ENCODE results near the gene TPRKB.
"Not testable (repeated sequence)": the region's sequence is repeated elsewhere in the genome, so short reads cannot be mapped to it uniquely, and the experiment has no call there.

The TPRKB gene

GRCh38 chr2:73739101-73739500, 2.0 kb upstream of the TPRKB start:
- no peak for DNase-seq (ENCODE audit: low read depth in 3 of 3)

DNA sequence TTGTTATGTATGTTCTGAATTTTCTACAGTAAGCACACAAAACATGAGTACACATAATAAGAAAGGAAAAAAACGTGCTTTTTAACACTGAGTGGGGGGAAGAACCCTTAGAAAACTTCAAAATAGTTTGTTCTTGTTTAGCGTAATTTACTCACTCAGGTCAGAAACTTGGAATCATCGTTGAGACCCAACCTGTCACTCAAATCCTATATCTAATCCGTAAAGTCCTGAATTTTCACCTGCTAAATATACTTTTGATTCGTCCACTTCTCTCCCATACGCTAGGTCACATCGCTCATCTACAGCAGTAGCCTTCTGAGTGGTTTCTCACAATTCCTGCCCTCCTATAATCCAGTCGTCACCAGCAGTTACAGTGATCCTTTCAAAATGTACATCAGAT, 767 bp downstream of the TPRKB start:
- no peak for DNase-seq (ENCODE audit: low read depth in 3 of 3)

GRCh38 chr2:73730810-73731209, 6.3 kb downstream of the TPRKB start:
- DNase-seq (ENCODE audit: low read depth in 3 of 3) = no peak

GRCh38 chr2:73728711-73729110, 8.4 kb downstream of the TPRKB start:
- DNase-seq (ENCODE audit: low read depth in 3 of 3) = no peak

- no peak for DNase-seq (ENCODE audit: low read depth in 3 of 3)
Observed at GRCh38 chr2:73728043-73728442, 9.1 kb downstream of the TPRKB start.

- DNase-seq (ENCODE audit: low read depth in 3 of 3) = not testable (repeated sequence)
Observed at GRCh38 chr2:73726657-73727056, 10.5 kb downstream of the TPRKB start.

DNA sequence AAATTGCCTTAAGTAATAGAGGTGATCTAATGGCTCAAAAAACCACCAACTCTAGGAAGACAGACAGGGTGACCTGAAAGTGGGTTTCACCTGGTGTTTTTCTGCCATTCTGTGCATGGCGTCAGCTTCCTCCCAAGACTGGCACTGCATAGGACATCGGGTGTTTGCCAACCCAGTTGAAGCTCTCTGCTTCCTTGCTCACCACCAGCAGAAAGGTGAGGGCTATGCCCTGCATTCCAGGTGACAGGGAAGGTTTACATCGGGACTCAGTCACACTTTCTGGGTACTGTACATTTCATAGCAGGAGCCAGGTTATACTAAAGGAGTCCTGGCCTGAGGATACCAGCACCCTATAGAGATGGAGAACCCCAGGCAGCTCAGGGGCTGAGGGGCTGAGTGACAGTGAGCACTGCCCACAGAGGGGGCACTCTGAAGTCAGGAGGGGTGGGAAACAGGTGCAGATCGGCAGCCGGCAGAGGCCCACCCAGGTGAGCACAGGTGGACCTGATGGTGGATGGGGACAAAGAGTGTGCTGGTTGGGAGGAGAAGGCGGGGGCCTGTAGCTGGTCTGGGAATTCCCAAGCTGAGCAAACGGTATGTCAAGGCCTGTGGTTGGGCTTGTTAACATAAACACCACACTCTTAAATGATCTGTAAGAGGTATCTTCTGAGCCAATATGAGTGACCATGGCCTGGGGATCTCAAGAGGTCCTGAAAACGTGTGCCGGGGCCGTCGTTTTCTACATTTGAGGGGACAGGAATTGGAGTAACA, 18.1 kb downstream of the TPRKB start:
- no peak for DNase-seq (ENCODE audit: low read depth in 3 of 3)

DNA sequence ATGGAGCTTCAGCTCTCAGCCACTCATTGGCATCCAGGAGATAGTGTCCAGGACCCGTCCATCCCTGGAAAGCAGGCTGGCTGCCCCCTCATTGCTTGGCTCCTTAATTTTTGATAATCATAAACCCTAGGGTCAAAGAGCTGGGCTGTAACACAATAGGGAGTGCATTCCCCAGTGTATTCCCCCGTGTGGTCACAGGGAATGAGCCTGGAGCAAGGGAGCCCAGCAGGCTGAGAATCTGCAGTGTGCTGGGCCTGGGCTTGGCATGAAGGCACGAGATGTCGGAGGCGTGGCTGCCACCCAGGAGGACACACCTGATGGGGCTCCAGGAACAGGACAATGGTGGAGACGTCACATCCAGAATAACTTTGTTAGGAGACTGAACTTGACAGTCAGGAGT, 18.7 kb downstream of the TPRKB start:
- no peak for DNase-seq (ENCODE audit: low read depth in 3 of 3)

DNA sequence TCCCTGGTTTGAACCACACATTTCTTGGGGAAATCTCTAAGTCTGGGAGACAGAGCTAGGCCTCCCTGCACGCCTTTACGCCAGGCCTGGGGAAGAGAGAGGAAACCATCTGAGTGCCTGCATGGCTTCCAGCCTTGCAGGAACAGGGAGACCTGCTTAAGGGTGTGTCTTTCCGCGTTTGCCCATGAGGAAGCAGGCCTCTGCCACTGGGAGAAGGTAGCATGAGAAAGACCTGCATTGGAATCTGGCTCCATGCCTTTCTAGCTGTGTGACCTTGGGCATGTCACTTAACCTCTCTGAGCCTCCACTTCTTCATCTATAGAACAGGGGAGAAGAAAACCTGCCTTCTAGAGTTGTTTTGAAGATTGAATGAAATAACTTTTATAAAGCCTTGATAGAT, 19.4 kb downstream of the TPRKB start:
- not testable (repeated sequence) for DNase-seq (ENCODE audit: low read depth in 3 of 3)

GRCh38 chr2:73717251-73717606, 19.9 kb downstream of the TPRKB start:
- DNase-seq (ENCODE audit: low read depth in 3 of 3) = no peak

- no peak for DNase-seq (ENCODE audit: low read depth in 3 of 3)
Observed at GRCh38 chr2:73716543-73717250, 20.4 kb downstream of the TPRKB start.

DNA sequence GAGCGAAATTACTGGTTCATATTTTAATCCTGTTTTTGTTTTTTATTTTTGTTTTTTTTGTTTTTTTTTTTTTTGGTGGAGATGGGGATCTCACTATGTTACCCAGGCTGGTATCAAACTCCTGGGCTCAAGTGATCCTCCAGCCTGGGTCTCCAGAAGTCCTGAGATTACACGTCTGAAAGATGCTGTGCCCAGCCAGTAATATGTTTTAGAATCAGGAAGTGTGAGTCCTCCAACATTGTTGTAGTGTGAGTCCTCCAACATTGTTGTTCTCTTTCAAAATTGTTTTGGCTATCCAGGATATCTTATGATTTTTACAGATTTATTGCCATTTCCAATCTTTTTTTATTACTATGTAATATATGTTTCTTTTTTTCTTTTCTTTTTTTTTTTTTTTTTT, 23.1 kb downstream of the TPRKB start:
- DNase-seq (ENCODE audit: low read depth in 3 of 3) = no peak

- no peak for DNase-seq (ENCODE audit: low read depth in 3 of 3)
Observed at GRCh38 chr2:73708527-73708926, 28.6 kb downstream of the TPRKB start.

DNA sequence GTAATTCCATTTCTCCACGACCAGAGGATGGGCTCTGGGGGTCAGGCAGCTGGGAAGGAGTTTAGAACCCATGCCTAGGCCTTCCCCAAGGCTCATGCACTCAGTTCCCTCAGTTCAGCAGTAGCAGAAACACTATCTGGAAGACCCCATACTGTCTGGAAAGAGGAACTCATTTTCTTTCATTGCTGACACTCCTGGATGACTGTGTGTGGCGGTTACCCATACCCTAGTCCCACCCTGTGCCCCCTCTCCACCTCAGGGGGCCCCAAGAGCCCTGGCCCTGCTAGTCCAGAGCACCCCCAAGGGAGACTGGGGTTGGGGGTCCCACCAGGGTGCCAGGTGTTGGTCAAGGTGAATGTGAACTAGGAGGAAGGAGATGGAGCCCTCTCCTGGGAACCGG, 29.5 kb downstream of the TPRKB start:
- no peak for DNase-seq (ENCODE audit: low read depth in 3 of 3)

GRCh38 chr2:73707058-73707457, 30.1 kb downstream of the TPRKB start:
- DNase-seq (ENCODE audit: low read depth in 3 of 3) = no peak

DNA sequence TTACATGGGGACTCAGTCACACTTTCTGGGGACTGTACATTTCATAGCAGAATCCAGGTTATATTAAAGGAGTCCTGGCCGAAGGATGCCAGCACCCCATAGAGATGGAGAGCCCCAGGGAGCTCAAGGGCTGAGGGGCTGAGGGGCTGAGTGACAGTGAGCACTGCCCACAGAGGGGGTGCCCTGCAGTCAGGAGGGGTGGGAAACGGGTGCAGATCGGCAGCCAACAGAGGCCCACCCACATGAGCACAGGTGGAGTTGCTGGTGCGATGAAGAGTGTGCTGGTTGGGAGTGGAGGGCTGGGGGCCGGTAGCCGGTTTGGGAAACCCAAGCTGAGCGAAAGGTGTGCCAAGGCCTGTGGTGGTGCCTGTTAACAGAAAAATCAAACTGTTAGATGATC, 32.1 kb downstream of the TPRKB start:
- DNase-seq (ENCODE audit: low read depth in 3 of 3) = no peak

DNA sequence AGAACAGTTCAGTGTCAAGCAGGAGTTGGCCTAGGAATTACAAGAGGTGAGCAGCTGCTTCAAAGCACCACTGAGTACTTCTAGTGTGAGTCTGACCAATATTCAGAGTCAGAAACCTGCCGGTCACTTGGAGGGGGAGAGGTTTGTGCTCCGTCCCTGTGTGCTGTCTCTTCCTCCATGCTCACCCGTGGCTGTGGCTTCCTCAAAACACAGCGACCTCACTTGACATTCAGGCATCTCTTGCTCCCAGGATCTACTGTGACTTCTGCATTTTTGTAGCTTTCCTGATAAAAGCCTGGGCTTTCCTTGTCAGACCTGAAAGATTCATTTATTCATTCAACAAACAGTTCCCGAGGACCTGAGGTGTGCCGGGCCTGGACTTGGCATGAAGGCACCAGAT, 32.9 kb downstream of the TPRKB start:
- no peak for DNase-seq (ENCODE audit: low read depth in 3 of 3)

DNA sequence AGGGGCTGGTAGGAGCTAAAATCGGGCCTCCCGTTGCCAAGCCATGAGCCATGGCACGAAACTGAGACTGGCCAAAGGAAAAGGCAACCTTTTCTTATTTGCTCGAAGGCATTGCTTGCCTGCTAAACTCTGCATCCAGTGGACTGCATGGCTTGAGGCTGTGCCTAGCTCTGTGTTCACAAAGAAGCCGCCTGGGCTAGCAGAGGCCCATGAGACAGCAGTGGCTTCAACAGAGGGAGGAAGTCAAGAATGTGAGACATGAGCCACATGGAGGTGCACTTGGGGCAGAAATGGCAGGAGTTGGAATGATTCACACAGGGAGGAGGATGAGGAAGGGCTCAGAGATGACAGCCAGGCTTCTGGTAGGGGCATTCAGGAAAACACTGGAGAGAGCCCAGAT, 33.5 kb downstream of the TPRKB start:
- no peak for DNase-seq (ENCODE audit: low read depth in 3 of 3)

DNA sequence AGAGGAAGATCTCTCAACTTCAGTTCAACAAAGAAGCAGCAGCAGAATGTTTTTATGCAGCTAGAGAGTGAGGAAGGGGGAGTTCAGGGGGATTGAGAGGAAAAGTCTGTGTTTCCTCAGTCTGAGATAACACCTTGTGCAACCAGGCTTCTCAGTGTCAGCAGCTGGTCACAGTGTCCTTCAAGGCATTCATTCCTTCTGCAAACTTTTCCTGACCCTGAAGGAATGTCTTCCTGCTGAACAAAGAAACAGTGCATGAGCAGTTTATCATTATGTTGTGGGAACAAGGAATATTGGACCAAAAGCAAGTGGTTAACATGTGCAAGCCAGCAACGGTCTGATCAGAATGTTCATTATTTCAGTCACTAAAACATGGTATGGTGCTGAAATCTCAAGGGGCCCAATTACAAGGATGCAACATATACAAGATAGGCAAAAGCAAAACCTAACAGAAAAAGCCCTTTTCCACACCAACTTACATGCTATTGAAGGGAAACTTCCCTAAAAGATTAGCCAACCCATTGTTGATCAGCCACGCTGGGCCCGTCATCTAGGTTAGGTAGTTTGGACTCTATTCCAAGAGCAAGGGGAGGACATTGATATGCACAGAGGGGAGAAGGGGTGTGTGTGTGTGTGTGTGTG, 34.2 kb downstream of the TPRKB start:
- DNase-seq (ENCODE audit: low read depth in 3 of 3) = not testable (repeated sequence)

GRCh38 chr2:73701968-73702665, 35.0 kb downstream of the TPRKB start:
- no peak for DNase-seq (ENCODE audit: low read depth in 3 of 3)

GRCh38 chr2:73701448-73701765, 35.7 kb downstream of the TPRKB start:
- not testable (repeated sequence) for DNase-seq (ENCODE audit: low read depth in 3 of 3)

GRCh38 chr2:73700661-73701447, 36.3 kb downstream of the TPRKB start:
- no peak for DNase-seq (ENCODE audit: low read depth in 3 of 3)
